HG03565 (cell line): ENCODE measurements around the gene PDGFA.

Experiments used
- ATAC-seq: cut with Tn5 transposase; IDR thresholded peaks from one replicate; pipeline ENCODE4 v1.9.1; 2021; ENCODE audit warnings: mild to moderate bottlenecking, moderate library complexity; ENCODE audit not compliant: unreplicated experiment

The PDGFA gene

DNA sequence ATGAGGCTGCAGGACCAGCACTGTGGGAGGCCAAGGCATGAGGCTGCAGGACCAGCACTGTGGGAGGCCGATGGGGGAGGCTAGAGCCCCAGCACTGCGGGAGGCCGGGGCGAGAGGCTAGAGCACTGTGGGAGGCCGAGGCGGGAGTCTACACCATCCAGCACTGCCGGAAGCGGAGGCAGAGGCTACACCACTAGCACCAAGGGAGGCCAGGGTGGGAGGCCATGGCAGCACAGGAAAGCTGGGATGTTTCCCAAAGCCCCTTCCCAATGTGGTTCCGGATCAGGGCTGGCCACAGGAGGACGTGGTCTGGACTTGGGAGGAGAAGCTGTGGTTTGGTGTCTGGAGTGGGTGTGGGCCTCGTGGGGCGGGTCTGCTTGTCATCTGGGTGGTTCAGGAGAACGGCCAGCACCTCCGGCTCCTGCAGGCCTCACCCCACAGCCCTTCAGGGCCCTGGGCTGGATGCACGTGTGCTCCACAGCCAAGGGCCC is 43.6 kb downstream of the PDGFA start:
- ATAC-seq, result no peak

DNA sequence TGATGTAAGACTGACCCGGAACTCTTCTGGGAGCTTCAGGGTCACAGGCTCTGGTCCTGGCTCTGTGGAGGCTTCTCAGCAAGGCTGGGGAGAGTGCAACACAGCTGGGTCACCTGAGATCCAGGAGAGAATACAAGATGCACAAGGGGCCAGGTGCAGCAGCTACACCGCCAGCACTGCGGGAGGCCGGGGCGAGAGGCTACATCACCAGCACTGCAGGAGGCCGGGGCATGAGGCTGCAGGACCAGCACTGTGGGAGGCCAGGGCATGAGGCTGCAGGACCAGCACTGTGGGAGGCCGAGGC is 44.3 kb downstream of the PDGFA start:
- ATAC-seq, result no peak

DNA sequence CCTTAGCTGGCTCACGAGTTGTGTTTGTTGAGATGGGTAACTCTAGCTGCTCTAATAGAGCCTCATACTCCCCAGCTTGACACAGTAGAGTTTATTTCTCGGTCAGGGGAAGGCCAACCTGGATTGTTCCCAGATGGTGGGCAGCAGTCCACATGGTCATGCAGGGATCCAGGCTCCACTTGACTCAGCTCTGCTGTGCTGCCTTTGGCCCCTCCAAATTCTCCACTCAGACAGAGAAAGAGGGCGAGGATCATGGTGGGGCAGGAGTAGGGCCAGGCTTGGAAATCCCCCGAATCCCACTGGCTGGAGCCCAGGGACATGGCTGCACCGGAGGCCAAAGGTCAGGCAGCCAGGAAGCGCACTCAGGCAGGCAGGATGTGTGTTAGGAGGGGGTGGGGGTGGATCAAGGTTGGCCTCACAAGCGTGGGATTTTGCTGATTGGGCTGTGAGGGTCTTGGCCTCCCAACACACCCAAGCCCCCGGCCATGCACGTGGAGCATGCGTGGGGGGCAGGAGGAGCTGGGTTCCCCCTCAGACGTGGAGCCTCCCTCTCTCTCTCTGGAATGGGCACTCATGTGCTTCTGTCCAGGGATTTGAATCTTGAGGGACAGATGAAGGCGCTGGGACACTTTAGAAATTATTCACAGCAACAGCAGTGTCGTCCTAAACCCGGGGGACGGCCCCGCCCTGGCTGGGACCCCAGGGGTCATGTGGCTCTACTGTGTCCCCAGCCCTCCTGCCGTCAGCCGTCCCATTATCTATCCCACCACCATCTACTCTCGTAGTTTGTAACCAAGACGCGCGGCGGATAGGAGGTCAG is 44.8 kb downstream of the PDGFA start:
- ATAC-seq, result no peak

- ATAC-seq, result no peak
Observed at GRCh38 chr7:473870-474604, 45.6 kb downstream of the PDGFA start.

DNA sequence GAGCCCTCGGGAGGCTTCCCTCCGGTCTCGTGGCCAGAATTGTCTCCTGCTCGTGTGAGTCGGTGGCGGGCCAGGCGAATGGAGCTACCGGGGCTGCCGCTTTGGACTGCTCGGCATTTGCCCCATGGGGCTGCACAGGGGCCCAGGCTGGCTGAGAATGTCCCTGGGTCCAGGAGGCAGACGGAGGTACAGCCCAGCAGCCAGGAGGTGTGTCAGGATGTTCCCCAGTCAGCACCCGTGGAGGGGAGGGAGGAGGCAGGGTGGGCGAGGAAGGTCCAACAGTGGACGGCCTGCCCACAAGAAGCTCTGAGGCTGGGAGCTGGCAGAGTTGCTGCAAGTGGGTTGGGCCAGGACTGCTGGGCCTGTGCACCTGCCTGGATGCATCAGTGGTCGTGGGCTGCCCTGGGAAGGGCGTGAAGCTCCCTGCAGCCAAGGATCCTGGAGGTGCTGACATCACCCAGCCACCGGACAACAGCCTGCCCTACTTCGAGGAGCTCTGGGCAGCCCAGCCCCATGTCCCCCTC is 46.4 kb downstream of the PDGFA start:
- ATAC-seq, result no peak

- no peak for ATAC-seq
Observed at GRCh38 chr7:472640-472957, 47.0 kb downstream of the PDGFA start.

DNA sequence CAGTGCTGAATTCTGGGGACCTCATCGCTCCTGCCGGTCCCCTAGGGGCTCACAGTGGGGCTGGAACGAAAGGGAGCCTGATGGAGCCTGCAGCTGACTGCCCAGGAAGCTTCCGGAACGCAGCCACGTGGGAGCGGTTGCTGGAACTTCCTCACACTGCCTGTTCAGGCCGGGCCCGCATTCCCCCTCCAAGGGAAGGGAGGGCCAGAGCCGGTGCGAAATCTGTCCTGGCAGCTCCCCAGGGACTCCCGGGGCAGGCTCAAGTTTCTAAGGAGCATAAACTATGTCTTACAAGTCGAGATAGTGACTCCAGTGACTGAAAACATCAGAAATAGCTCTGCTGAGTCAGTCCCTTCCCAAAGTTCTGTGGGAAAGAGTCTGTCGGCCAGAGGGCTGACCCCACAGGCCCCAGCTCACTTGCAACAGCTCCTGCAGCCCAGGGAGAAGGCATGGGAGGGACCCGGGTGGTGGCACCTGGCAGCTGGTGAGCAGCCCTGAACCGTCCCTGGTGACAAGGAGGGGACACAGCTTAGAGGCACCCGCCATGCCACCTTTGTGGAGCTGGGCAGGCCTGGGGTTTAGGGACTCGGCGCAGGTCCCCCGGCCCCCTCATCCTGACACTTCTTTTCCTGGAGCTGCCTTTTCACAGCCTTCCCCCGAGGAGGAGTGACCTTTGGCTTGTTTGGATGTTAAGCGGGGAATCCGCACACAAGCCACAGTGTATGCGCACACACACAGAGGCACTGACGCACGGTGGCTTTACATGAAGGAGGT is 47.6 kb downstream of the PDGFA start:
- no peak for ATAC-seq

GRCh38 chr7:471191-471865 is 48.3 kb downstream of the PDGFA start:
- ATAC-seq, result no peak

GRCh38 chr7:469563-469961 is 50.1 kb downstream of the PDGFA start:
- no peak for ATAC-seq

DNA sequence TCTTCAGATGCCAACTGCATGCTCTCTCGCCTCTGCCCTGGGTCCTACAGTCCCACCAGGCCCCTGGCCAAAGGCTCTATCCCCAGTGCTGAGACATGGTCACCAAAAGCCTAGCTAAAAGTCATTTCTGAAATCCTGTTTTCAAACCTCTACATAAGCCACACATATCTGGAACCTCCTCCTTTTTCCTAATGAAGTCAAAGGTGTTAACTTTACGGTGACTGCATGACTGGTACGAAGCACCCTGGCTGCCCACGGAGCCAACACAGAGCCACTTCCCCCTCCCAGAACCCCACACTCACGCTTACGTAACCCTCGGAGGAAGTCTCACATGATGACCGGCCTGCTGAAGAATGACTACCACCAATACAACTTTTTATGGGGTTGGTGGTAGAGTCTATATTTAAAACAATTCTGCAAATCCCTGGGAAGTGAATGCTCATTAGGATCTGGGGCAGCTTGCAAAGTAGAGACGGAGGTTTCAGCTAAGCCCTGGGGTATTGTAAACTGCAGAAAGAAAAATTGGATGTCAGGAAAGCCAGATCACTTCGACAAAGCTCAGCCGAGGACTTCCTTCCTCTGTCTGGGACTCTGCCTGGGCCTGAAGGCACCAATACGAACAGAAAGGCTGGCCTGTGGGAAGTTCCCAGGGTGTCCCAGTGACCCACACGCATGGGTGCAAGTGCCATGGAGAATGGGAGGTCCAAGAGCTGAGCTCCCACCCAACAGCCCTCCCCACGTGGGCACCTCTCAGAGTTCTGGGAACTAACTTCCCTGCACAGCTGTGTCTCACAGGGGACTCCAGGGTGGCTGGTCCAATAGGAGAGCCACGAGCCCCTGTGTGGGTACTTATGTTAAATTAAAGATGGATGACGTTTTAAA is 50.7 kb downstream of the PDGFA start:
- no peak for ATAC-seq

DNA sequence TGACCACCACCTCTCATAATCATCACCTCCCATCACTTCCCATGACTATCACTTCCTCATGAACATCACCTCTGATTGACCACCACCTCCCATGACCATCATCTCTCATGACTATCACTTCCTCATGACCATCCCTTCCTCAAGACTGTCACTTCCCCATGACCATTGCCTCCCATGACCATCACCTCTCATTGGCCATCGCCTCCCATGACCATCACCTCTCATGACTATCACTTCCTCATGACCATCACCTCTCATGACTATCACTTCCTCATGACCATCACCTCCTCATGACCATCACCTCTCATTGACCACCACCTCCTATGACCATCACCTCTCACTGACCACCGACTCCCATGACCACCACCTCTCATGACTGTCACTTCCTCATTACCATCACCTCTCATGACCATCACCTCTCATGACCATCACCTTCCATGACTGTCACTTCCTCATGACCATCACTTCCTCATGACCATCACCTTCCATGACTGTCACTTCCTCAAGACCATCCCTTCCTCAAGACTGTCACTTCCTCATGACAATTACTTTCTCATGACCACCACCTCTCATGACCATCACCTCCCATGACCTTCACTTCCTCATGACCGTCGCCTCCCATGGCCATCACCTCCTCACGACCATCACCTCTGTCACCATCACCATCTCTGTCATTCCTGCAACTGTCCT is 51.6 kb downstream of the PDGFA start:
- ATAC-seq, result no peak

DNA sequence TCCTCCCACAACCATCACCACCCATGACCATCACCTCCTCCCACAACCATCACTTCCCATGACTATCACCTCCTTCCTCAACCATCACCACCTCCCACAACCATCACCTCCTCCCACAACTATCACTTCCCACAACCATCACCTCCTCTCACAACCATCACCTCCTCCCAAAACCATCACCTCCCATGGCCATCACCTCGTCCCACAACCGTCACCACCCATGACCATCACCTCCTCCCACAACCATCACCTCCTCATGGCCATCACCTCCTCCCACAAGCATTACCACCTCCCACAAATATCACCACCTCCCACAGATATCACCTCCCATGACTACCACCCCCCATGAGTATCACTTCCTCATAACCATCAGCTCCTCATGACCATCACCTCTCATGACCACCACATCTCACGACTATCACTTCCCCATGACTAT is 52.2 kb downstream of the PDGFA start:
- no peak for ATAC-seq

- no peak for ATAC-seq
Observed at GRCh38 chr7:466465-467191, 53.0 kb downstream of the PDGFA start.

DNA sequence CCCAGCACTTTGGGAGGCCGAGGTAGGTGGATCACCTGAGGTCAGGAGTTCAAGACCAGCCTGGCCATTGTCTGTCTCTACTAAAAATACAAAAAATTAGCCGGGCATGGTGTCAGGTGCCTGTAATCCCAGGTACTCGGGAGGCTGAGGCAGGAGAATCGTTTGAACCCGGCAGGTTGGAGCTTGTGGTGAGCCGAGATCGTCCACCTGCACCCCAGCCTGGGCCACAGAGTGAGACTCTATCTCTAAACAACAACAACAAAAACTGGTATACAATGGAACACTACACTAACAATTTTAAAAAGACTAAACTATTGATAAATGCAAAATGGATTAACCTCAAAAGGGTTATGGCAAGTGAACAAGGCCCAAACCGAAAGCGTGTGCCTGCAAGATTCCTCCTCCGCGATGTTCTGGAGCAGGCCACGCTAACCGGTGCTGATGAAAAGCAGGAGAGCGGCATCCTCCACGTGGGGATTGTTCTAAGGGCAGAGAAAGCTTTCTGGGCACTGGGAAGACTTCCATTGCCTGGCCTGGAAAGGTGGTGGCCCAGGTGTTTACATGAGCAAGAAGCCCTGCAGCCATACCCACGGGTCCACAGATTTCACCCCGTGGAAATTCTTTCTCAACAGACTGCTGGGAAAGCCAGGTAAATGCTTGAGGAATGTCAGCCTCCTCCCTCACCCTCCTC is 53.8 kb downstream of the PDGFA start:
- no peak for ATAC-seq

GRCh38 chr7:464454-465401 is 54.9 kb downstream of the PDGFA start:
- no peak for ATAC-seq

DNA sequence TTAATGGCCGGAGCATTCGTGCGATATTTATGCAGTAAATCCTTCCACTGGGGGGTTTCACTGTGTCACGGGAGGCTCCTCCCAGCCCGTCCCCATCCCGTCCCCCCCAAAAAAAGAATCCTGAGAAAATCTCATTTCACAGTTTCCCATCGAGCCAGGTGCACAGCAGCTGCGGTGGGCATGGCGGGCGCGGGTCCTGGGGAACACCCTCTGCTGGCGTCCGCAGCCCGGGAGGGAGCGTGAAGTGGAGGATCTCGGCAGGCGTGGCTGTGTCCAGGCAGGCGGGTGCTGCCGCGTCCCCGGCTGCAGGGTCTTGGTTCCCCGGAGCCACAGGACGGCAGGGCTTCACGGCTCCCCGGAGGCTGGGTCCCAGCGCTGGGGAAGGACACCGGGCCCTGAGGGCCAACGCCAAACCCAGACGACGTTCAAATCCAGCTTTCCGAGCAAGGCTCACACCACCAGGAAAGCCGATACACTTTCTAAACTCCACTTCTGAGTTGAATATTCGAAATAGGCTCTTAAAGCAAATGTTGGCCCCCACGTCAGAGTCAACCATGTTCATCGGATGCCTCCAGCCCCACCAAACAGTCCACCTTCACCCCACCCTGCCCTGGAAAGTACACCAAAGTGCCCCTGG is 55.7 kb downstream of the PDGFA start:
- no peak for ATAC-seq

DNA sequence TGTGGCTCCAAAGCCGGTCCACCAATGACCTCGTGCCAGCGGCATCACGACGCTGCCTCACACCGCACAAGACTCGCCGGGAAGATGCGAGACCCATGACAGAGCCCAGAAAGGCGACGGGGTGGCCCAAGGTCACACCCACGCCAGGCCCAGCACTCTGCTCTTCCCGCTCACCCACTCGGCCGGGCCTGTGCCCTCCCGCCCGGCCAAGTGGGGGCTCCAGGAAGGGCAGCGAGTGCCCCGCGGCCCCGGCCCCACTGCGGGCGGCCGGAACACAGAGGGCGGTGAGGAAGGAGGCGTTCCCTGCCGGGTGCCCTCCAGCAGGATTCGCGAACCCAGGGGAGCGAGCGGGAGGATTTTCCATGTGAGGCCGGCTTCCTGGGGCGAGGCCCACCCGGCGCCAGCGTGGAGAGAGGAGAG is 56.3 kb downstream of the PDGFA start:
- no peak for ATAC-seq
